Prostate gland (tissue), 2 donors: ENCODE data around the gene CORO6. TPM values are rescaled to one million over a fixed set of nuclear protein-coding genes. Genes with fewer than 3 reads are reported as not detected.
A peak's percentile ranks its signal among the peaks of the same experiment; 100 is the strongest.

Source experiments
- DNase-seq: peaks from one replicate; pipeline ENCODE4 v3.0.0-alpha.2; 2019; ENCODE audit warnings: low spot score
- H3K27ac ChIP-seq, 2 donors: fragments of 200-600 bp; sonication (generic); 2 replicates each; pipeline ENCODE4 v1.5.1; 2017 to 2019
- H3K27me3 ChIP-seq: fragments of 200-600 bp; sonication (generic); replicated peaks from 2 replicates; pipeline ENCODE4 v1.5.1; 2019; ENCODE audit not compliant: insufficient read depth
- H3K36me3 ChIP-seq, 2 donors: fragments of 200-600 bp; sonication (generic); 1 replicate in 1 of 2; 2 replicates in 1 of 2; pipeline versions ENCODE4 v1.5.1 to v1.8.1; 2017 to 2019
- H3K4me1 ChIP-seq: fragments of 200-600 bp; sonication (generic); replicated peaks from 2 replicates; pipeline ENCODE4 v1.5.1; 2019
- H3K4me3 ChIP-seq, 2 donors: fragments of 200-600 bp; sonication (generic); 2 replicates each; pipeline ENCODE4 v1.5.1; 2017 to 2019
- H3K9me3 ChIP-seq: fragments of 200-600 bp; sonication (generic); 2 replicates; pipeline ENCODE4 v1.5.1; 2017
- CTCF ChIP-seq, 4 experiments: fragments of 200-600 bp in 2 of 4; fragments of 450-650 bp in 2 of 4; sonication (generic) in 2 of 4; IDR thresholded peaks; 1 replicate in 3 of 4; 2 replicates in 1 of 4; pipeline ENCODE4 v1.5.1; 2016 to 2019; ENCODE audit warnings: antibody characterized with exemption in 4 of 4, mild to moderate bottlenecking in 2 of 4, moderate library complexity in 2 of 4
- POLR2A ChIP-seq: fragments of 450-650 bp; IDR thresholded peaks from one replicate; pipeline ENCODE4 v1.6.1; 2016; ENCODE audit warnings: antibody characterized with exemption, mild to moderate bottlenecking
- POLR2AphosphoS5 ChIP-seq: sonication (generic); formaldehyde crosslinking; IDR thresholded peaks from one replicate; pipeline ENCODE4 v1.6.1; 2017; ENCODE audit warnings: antibody characterized with exemption
- WGBS: methylation state at CpG from one replicate; pipeline ENCODE4 v1.1.5; 2018; 5-methylcytosine and 5-hydroxymethylcytosine counted together
- intact Hi-C: fragments of 100-400 bp; cut with DNase I; formaldehyde crosslinking; loops from one replicate; pipeline ENCODE4 v1.14.2; 2022
- total RNA-seq, 2 donors: library from RNA; depleted of rRNA; stranded (reverse); fragments of >200 nt; gene quantifications; one replicate each; pipeline ENCODE4 v1.1.0, GENCODE V29; 2016

The CORO6 gene
- total RNA-seq, 2 donors from 2014 or later: 23.4 to 33.5 TPM

DNA sequence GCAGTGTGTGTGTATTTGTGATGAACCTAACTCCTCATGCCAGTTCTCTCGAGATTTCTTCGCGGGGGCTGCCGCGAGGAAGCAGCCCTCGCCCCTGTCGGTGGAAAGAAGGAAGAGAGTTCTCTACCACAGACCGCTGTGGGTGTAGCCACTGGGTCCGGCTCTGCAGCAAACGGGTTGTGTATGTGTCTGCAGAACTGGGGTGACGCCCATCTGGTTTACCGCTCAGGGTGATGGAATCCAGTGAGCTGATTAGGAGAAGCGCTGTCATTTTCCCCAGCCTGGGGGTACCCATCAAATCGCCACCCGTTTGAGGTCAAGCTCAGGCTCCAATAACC, 7.7 kb downstream of the CORO6 start:
- intact Hi-C loops: no loop called here
- Histone ChIP-seq H3K36me3 (no peaks in the 10 kb centered on the region), H3K27ac (no peak overlapping the region), H3K9me3 (no peaks in the 10 kb centered on the region), H3K27me3 (no peaks in the 10 kb centered on the region), H3K4me1 (peaks cover 5% of the 10 kb centered on the region), H3K4me3 (peak overlapping the region in 1 of 2 donors; percentile 20)
- 42% methylated on average over 15 of the region's 15 CpGs for WGBS
- no peak for TF ChIP-seq CTCF (IDR thresholded peaks at IDR 0.05)
- no peak for TF ChIP-seq POLR2A
- TF ChIP-seq POLR2AphosphoS5: no peak
- no peak for DNase-seq

DNA sequence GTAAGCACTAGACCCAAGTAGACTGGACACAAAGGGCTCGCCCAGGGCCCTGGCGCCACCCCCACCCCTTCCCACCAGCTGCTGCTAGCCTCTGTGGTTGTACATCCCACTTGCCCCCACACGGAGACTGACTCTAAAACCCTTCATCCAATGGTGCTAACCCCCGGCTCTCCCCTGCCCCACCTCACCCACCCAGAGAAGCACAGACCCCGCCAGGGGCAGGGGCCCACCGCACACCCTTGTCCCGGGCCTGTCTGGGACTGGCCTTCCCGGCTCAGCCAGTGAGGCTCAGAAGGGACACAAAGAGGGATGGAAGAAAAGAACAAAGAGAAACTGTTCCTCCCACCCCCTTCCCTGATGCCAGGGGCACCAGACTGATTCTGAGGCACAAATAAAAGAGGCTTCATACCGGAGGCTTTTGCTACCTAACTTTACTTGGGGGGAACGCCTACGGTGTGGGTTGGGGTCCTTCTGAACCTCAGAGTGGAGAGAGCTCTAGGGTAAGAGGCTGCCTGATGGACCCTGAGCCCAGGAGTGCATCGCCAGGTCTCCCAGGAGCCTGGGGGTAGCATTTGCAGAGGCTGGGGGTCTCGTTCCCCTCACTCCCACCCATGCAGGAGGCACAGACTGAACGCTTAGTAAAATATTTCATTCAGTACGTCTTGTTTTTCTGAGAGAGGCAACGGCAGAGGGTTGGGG, 8.2 kb downstream of the CORO6 start:
- H3K4me1 ChIP-seq: peaks cover 5% of the 10 kb centered on the region
- no peak for DNase-seq
- intact Hi-C loops: no loop called here
- H3K27me3 ChIP-seq: no peaks in the 10 kb centered on the region
- TF ChIP-seq CTCF (IDR thresholded peaks at IDR 0.05) (no peak), POLR2AphosphoS5 (no peak), POLR2A (no peak)
- H3K9me3 ChIP-seq: no peaks in the 10 kb centered on the region
- no peak overlapping the region for H3K4me3 ChIP-seq
- H3K36me3 ChIP-seq: no peaks in the 10 kb centered on the region
- H3K27ac ChIP-seq: no peak overlapping the region
- WGBS: 69% methylated on average over 16 of the region's 16 CpGs

- H3K27ac ChIP-seq: no peak overlapping the region
Observed at GRCh38 chr17:29613856-29614255, 8.9 kb downstream of the CORO6 start.

DNA sequence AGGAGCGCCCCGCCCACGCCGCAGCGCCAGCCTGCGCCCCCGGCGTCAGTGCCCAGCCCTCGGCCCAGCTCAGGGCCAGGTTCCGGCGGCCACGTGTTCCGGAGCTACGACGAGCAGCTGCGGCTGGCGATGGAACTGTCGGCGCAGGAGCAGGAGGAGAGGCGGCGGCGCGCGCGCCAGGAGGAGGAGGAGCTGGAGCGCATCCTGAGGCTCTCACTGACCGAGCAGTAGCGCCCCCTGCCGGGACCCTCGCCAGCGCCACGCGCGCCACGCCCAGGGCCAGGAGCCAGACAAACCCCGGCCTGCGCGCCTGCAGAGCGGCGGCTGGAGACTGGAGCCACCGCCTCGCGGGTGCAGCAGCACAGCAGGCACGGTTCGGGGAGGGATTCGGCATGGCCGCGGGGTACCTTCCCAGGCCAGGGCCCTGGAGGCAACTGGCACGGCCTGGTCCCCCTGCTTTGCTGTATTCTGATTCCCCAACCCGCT, 9.3 kb downstream of the CORO6 start:
- Histone ChIP-seq H3K4me3 (peak overlapping the region in 1 of 2 donors; percentile 6), H3K27ac (no peak overlapping the region), H3K36me3 (no peaks in the 10 kb centered on the region), H3K4me1 (peaks cover 5% of the 10 kb centered on the region), H3K27me3 (no peaks in the 10 kb centered on the region), H3K9me3 (no peaks in the 10 kb centered on the region)
- DNase-seq: peak; percentile 86
- peak; percentile 71 to 92 (median 76) for TF ChIP-seq CTCF (IDR thresholded peaks at IDR 0.05)
- TF ChIP-seq POLR2A: no peak
- TF ChIP-seq POLR2AphosphoS5: peak; percentile 60
- intact Hi-C loops: no loop called here
- 1% methylated on average over 39 of the region's 50 CpGs for WGBS

More at GRCh38 chr17:29613856-29614255, 8.9 kb downstream of the CORO6 start:
- Histone ChIP-seq H3K27me3 (no peaks in the 10 kb centered on the region), H3K4me3 (peak overlapping the region in 1 of 2 donors; percentile 6), H3K36me3 (no peaks in the 10 kb centered on the region), H3K4me1 (peaks cover 5% of the 10 kb centered on the region), H3K9me3 (no peaks in the 10 kb centered on the region)
- no peak for DNase-seq
- TF ChIP-seq POLR2A (no peak), CTCF (IDR thresholded peaks at IDR 0.05) (no peak), POLR2AphosphoS5 (no peak)
- intact Hi-C loops: no loop called here
- WGBS: 37% methylated on average over 13 of the region's 13 CpGs
